ENCODE measurements around the gene HAUS8.

The HAUS8 gene

DNA sequence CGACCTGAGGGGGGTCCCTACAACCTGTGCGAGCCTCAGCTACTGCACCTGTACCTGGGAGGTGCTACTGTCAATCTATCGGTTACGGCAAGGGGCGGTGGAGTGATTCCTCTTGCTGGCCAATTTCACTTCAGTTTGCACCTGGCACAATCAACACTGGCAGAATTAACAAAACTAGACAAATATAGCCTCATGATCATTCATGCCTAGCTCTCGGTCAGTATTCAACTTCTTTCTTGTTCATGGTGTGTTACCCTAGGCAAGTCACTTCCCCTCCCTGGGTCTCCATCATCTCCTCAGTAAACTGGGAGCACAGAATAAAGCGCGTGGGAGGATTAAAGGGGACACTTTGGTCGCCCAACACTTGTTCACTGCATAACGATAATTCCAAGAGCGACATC, 618 bp downstream of the HAUS8 start:
- no peak for DNase-seq

DNA sequence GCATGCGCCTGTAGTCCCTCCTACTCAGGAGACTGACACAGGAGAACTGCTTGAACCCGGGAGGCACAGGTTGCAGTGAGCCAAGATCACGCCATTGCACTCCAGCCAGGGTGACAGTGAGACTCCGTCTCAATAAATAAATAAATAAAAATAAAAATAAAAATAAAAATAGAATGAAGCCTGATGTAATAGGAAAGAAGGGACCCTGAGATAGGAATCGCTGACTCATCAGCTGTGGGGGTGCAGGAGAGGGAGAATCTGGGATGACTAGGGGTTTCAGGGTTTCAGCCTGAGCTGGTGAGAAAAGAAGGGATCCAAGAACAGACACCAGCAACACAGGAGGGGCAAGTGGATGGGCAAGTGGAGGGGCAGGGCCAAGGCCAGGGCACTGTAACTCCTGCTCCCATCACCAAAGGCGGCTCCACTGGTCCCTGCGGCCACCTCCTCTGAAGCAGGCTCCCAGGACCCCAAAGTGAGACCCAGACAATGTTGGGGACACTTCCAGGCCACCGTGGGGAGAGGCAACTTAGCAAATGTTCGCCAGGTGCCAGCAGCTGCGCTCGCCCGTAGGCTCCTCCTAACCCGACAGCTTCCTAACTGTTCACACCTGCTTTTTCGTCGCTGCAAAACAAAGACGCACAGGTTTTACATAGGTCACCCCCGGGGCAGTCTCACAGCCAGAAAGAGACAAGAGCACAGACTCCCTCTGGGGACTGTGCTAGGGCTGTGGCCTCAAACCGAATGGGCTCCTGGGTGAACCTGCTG, 1.2 kb downstream of the HAUS8 start:
- DNase-seq = no peak

DNA sequence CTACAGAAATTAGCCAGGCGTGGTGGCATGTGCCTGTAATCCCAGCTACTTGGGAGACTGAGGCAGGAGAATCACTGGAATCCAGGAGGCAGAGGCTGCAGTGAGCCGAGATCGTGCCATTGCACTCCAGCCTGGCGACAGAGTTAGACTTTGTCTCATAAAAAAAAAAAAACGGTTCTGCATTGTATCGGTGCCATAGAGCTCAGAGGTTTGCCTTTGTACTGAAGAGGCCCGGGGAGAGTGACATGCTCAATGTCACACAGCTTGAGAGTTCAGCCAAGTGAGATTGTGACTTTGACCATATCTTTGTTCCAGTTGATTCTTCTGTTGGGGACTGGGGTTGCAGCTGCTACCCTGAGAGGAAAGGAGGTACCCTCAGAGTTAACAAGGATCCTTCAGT, 4.3 kb downstream of the HAUS8 start:
- no peak for DNase-seq

DNA sequence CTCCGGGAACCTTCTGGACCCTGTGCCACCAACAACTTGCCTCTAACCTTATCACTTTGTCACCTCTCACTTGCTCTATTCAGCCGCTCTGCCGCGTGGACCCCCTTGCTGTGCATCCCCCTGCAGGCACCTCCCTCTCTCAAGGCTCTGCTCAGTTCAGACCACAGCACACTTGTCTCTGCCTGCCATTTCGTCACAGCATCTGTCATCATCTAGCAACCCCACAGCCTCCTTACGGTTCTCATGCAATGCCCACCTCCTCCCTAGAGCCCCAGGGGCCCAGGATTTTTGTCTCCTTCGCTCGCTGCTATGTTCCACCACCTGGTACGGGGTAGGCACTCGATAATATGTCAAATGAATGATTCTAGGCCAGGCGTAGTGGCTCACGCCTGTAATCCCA, 4.8 kb downstream of the HAUS8 start:
- DNase-seq = no peak

DNA sequence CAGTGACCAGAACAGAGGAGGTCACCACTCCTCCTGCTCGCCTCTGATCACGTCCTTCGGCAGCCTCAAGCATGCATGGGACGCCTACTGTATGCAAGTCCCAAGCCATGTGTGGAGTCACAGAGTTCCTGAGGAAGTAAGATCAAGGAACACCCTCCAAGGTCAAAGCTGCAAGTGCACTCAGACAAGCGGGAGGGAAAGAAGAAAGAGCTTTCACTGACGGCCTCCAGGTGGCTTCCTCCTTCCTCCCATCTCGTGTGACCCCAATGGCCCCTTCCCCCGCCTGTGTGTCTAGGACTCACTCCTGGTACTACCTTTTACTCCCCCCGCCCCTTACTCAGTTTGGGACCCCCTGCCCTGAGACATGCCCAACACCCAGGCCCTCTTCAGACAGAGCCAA, 6.1 kb downstream of the HAUS8 start:
- DNase-seq = no peak

DNA sequence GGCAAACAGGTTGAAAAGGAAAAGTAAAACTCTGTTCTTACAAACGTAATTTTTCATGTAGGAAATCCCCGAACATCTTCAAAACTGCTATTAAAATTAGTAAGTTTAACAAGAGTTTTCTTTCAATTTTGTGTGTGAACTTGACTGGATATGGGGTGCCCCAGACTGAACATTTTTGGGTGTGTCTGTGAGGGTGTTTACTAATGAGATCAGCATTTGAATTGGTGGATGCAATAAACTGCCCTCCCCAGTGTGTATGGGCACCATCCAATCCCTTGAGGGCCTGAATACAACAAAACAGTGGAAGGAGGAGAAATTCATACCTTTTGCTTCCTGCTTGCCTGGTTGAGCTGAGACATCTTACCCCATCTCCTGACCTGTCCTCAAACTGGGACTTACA, 11.8 kb downstream of the HAUS8 start:
- DNase-seq = no peak

DNA sequence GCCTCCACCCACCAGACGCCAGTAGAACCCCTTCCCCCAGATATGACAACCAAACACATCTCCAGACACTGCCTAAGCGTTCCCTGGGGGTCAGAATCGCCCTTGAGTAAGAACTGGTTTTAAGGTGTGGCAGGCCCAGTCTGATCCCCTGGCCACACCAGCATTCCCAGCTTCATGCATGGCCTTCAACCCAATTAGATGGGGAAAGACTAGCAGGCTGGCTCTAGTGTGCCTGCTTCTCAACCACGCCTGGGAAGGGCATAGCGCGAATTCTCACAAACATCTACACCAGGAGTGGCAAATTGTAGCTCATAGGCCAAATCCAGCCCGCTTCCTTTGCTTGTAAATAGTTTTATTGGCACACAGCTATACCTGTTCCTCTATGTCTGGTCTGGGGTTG, 13.6 kb downstream of the HAUS8 start:
- no peak for DNase-seq

DNA sequence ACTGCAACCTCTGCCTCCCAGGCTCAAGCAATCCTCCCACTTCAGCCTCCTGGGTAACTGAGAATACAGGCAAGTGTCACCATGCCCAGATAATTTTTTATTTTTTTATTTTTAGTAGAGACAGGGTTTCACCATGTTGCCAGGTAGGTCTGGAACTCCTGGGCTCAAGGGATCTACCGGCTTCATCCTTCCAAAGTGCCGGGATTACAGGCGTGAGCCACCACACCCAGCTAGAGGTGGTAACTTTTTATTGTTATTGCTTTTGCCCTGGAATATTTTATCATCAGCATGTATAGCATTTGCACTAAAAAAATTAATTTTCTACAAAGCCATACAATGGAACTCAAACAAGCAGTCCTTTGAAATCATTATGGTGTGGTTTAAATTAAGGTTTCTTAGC, 14.0 kb downstream of the HAUS8 start:
- DNase-seq = no peak

DNA sequence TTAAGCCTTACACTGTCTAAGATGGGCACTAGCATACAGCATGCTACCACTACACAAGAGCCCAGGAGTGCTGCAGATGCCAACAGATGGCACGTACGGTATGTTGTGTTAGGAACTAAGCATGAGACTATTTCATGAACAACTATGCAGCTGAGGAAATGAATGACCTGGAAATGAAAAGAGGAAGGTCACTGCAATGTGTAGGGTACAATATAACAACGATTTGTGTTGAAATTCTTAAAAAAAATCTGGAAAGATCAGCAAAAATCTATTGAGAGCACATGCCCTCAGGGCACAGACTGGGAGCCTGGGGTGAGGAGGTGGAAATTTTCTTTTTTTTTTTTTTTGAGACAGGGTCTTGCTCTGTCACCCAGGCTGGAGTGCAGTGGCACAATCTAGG, 14.4 kb downstream of the HAUS8 start:
- no peak for DNase-seq

DNA sequence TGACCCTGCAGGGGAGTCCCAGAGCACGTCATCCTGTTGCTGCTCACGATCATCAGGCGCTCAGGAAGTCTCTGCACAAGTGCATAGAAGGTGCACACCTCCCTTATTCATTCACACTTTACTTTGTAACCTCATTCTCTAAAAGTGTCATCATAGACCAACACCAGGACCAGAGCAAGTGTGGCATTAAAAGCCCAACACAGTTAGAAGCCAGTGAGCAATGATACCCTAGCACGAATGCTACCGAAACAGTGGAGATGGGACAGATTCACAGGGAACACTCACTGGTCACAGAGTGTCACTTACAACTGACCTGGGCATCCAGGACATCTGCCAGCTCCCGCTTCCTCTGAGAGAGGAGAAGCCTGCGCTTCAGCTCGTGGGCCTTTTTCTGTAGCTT, 17.0 kb downstream of the HAUS8 start:
- DNase-seq = no peak

DNA sequence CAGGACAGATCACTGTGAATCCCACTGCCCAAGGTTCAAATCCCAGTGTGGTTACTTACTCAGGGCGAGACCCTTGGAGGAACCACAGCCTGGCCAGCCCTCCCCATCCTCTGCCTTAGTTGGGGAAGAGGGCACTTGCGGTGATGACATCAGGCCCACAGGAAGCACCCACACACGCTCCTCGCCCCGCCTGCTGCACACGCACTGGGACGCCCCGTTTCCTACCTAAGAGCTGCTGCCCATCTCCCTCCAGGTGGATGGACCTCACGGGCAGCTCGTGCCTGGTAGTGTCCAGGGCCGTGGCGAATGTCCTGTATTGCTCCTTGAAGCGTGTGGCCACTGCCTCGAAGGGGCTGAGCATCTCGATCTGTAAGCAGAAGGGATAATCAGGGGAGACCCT, 19.6 kb downstream of the HAUS8 start:
- DNase-seq = no peak

DNA sequence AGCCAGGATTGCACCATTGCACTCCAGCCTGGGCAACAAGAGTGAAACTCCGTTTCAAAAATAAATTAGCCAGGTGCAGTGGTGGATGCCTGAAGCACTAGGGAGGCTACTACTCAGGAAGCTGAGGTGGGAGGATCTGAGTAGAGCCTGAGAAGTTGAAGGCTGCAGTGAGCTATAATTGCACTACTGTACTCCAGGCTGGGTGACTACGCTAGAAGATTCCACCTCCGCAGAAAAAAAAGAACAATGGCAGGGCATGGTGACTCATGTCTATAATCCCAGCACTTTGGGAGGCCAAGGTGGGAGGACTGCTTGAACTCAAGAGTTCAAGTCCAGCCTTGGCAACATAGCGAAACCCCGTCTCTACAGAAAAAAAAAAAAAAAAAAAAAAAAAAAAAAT, 20.5 kb downstream of the HAUS8 start:
- DNase-seq = no peak

DNA sequence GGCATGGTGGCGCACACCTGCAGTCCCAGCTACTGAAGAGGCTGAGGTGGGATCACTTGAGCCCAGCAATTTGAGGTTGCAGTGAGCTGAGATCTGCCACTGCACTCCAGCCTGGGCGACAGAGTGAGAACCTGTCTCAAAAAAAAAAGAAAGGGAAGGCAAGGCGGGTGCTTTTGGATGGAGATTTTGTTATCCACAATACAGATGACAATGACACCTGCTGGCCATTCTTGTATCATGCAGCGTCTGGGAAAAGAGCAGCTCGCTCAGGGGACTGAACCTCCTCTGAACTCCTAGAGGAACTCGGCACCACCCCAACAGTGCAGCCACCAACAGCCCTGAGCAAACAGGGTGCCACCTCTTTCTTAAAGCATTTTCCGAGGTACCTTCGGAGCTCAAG, 22.8 kb downstream of the HAUS8 start:
- no peak for DNase-seq

DNA sequence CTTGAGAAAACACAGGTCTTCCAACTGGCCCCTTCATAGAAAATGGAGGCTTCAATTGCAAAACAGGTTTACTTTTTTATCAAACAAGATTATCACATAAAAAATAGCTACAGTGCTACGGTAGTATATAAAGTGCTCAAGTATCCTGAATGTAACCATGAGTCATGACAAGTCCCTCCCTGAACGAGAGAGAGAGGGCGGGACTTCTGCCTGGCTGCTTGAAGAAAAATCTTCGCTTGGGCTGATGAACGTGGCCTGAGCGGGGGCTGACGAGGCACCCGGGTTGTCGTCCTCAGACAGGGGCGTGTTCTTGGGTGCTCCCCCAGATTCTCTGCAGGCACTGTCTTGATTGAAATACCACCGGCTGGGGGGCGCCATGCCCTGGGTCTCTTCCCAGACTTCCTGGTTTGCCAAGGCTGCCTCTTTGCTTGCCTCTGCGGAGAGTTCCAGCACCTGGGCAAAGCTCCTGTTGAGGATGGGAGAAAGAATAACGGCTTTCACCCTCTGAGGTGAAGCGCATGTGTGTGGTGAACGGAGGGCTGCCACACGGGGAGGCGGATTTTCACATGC, 25.5 kb downstream of the HAUS8 start:
- DNase-seq = no peak

DNA sequence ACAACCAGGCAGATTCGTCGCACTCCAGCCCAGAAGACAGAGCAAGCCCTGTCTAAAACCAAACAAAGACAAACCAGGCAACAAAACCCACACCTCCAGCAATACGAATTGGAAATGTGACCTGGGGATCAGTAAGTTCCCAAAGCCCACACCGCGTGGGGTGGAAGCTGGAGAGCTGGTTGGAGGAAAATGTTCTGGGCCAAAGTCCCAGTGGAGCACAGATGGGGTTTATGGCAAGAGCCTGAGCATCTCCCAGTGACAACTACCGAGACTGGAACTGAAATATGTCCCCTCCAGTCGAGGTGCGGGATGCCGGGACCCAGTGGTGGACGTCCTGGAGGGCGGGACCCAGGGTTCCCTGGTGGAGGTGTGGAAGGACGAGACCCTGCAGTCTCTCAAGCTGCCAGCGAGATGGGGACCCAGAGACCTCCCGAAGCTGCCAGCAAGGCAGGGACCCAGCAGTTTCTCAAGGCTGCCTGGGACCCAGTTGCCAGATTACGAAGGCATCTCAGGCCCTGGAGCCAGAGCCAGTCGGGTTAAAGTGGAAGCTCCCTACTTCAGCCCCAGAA, 26.3 kb downstream of the HAUS8 start:
- DNase-seq = no peak

DNA sequence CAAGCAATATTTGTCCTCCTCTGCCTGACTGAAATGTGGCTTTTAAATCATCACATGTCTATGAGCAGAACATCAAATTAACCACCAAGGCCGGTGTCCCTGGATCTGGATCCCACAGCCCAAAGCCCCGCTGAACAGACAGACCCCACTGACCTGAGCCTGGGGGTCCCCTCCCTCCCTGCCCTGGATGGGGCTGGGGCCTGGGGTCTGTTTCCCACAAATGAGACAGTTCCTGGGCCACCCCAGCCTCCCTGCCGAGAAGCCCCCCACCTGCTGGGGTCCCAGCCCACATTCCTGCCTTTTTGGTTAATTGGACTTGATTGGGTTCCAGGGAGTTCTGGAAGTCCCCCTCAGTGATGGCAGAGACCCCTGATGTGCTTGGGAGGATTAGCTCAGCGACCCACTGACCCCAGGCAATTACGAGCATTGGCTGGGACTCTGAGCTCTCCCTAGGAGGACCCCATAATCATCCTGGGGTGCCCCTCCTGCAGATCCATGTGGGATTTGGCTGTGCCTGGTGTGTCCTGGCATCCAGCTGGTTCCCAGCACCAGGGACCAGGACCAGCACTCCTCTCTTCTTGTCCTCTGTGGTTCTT, 29.2 kb downstream of the HAUS8 start:
- DNase-seq = no peak

DNA sequence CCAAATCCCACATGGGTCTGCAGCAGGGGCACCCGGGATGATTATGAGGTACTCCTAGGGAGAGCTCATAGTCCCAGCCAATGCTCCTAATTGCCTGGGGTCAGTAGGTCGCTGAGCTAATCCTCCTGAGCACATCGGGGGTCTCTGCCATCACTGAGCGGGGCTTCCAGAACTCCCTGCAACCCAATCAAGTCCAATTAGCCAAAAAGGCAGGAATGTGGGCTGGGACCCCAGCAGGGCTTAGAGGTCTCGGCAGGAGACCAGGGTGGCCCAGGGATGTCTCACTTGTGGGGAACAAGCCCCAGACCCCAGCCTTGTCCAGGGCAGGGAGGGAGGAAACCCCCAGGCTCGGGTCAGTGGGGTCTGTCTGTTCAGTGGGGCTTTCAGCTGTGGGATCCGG, 31.5 kb downstream of the HAUS8 start:
- DNase-seq = no peak

DNA sequence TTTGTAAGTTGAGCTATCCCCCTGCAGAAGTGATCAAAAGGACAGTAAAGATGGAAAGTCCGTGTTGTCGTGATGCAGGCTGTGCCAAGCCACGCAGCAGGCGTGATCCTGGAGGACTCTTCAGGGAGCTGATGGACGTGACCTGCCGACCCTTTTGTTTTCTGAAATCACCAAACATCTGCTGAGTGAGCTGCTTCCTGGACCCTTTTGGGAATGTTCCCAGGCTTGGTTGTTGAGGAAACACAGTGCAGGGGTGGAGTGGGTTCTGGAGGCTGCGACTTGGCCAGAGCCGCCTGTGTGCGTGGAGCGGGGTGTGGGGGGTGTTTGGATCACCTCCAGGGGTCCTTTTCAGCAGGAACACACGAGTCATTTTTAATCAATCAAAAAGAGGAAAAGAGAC, 33.3 kb downstream of the HAUS8 start:
- DNase-seq = no peak

DNA sequence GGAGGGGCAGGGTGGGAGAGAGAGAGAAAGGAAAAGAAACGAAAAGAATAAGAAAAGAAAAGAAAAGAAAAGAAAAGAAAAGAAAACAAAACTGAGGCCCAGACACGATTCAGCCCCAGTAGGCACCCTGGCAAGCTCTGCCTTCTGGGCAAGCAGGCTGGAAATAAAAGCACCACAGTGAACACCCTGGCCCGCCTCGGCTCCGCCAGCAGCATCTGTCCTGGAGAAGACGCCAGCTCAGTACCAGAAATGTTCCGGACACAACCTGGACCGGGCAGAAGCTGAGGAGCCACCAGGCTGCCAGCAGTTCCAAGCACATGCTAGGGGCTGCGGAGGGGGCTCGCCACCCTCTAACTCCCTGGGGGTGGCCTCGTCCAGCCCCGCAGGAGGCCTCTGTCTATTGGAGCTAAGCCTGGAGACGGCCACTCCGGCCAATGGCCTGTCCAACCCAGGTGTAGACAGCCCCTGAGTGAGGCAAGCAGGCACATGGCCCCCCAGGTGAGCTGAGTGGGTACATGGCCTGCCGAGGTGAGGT, 37.2 kb downstream of the HAUS8 start:
- no peak for DNase-seq

DNA sequence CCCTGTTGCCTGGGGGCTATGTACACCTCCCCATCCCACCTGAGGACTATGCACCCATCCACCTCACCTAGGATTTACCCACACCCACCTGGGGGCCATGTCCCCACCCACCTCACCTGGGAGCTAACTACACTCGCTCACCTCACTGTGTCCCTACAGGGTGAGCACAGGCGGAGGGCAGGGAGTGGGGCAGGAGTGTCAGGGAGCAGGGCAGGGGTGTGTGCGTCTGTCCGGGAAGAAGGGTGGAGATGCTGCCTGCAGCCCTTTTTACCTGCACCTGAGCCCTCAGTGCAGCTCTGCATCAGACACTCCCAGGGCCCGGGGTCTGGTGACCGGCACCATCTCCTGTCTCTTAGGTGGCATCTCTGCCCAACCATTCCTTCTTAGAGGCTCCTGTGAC, 38.1 kb downstream of the HAUS8 start:
- DNase-seq = no peak

DNA sequence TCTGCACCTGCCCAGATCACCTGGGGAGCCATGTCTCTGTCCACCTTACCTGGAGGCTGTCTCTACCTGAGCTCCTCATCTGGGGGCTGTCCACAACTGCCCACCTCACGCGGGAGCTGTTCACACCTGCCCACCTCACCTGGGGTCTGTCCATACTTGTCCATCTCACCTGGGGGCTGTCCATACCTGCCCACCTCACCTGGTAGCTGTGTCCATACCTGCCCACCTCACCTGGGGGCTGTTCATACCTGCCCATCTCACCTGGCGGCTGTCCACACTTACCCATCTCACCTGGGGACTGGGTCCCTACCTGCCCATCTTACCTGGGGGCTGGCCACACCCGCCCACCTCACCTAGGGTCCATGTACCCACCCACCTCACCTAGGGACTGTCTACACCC, 38.6 kb downstream of the HAUS8 start:
- DNase-seq = no peak

DNA sequence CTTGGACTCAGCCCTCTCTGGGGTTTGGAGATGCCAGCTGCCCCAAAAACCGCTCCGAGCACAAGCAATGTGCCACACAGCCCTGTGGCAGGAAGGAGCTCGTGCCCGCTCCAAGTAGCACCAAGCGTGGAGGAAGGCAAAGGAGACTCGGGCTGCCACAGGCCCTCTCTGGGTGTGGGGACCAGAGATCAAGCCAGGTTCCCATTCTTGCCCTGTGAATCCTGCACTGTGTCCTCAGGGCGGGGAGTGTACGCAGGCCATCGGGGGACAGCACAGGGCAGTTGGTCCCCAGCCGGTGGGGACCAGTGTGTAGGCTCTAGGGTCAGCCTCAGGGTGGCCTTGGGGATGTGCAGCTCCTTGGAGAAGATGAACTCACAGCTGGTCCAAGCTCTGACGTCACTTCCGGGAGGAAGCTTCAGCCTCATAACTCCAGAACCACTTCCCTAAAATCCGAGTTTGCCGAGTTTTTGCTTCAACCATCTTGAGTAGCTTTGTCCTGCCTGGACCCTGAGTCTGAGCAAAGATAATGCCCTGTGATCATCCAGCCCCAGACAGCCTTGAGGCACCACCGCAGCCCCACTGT, 39.3 kb downstream of the HAUS8 start:
- no peak for DNase-seq

DNA sequence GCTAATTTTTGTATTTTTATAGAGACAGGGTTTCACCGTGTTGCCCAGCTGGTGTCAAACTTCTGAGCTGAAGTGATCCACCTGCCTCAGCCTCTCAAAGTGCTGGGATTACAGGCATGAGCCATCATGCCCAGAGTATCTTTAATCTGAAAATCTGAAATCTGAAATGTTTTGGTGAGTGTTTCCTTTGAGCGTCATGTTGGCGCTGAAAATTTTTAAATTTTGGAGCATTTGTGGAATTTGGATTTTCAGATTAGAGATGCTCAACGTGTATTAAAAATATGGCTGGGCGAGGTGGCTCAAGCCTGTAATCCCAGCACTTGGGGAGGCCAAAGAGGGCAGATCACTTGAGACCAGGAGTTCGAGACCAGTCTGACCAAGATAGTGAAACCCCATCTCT, 43.5 kb downstream of the HAUS8 start:
- DNase-seq = no peak

DNA sequence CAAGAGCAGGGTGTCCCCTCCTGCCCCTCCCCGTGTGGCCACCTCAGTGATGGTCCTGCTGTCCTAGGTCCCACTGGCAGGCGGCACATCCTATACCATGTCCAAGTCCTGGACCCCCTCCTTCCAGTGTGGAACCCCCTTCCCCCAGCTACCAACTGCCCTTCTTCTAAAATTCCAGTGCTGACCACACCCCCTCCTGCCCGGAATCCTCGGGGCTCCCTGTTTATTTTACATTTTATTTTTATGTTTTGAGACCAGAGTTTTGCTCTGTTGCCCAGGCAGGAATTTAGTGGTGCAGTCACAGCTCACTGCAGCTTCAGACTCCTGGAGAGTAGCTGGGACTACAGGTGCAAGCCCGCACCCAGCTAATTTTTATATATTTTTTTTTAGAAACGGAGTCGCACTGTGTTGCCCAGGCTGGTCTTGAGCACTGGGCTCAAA, 47.7 kb downstream of the HAUS8 start:
- DNase-seq = no peak
